ENCODE data around the gene GALNT9.

The GALNT9 gene

DNA sequence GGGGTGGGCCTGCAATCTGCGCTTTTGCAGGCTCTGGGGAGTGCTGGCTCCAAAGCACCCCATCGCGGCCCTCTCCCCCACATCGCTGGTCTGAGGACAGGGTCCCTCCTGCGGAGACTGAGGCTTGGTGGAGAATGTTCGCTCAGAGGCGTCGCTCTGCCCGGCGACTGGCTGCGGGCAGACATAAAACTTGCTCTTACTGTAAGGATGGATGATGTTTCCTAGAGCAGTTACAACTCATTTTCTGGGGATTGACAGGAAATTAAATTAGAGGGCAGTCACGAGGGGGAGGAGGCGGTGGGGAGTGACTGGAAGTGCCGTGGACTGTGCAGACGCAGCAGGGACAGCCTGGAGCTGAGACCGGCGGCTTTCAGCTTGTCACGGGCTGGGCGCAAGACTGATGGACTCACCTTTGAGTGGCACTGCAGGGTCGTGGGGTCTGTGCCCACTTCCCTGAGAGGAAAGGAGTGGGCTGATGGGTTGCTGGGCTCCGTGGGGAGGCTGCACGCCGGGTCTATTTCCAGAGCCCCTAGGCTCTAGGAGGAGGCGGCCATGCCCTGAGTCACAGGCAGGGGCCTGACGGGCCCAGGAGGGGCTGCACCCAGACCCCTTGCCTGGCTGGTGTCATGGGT, 152.4 kb downstream of the GALNT9 start:
- Histone ChIP-seq H3K4me2 (peak overlapping the region; percentile 71), H3K9ac (no peak overlapping the region), H3K27me3 (peaks cover 20% of the 10 kb centered on the region; the same call in 1 of the 2 replicates), H3K27ac (0 out of 2 replicates have a peak overlapping the region, but pooled peaks have one; percentile 34), H3K4me3 (no peak overlapping the region), H3K36me3 (no peaks in the 10 kb centered on the region), H3K9me3 (no peaks in the 10 kb centered on the region), H3K4me1 (peaks cover 100% of the 10 kb centered on the region), H4K20me1 (0 out of 2 replicates have a peak, but pooled peaks cover 5% of the 10 kb centered on the region)
- TF ChIP-seq Cebpa-rat (IDR thresholded peaks at IDR 0.05): no peak

- H3K4me2 ChIP-seq: peak overlapping the region; percentile 71
- no peak overlapping the region for H3K4me3 ChIP-seq
- H3K4me1 ChIP-seq: peaks cover 100% of the 10 kb centered on the region
- H3K9me3 ChIP-seq: no peaks in the 10 kb centered on the region
- no peak overlapping the region for H3K9ac ChIP-seq
- H3K27me3 ChIP-seq: peaks cover 20% of the 10 kb centered on the region; the same call in 1 of the 2 replicates
- no peak overlapping the region for H3K27ac ChIP-seq
- H3K36me3 ChIP-seq: no peaks in the 10 kb centered on the region
- TF ChIP-seq Cebpa-rat (IDR thresholded peaks at IDR 0.05): no peak
- 0 out of 2 replicates have a peak, but pooled peaks cover 10% of the 10 kb centered on the region for H4K20me1 ChIP-seq
These were observed 152.9 kb downstream of the GALNT9 start for GRCh38 chr12:132176385-132176919.

DNA sequence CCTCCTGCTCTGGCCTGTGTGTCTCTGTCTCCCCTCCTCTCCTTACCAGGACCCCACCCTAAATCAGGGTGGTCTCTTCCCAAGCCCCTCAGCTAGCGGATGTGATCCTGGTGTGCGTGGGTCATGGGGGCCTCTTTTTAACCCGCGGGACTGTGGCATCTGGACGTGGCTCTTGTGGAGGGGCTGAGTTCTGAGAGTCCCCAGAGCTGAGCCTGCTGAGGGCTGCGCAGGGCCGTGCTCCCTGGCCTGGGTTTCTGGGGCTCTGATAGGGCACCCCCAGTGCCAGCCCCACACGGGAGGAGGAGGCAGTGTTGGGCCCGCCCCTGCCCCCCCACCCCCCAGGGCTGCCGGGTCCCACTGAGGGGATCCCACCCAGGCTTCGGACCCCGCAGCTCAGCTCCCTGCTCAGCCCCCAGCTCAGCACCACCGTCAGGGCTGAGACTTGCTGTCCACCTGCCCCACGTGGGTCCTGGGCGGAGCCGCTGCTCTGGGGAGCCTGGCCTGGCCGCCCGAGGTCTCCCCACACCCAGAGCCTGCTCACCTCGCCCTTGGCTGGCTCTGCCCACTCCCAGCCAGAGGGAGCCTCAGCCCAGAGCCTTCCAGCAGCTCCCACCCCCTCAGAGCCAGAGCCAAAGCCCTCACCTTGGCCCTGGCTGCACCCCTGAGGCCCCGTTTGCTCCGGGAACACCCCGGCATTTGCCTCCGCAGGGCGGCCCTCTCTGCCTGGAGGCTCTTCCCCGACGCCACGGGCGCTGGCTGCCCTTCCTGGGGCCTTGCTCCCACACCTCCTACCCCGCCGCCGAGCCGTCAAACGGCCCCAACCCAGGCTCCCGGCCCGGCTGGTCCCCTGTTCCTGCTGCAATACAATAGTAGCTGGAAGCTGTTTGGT, 153.6 kb downstream of the GALNT9 start:
- no peak overlapping the region for H3K9ac ChIP-seq
- H3K27me3 ChIP-seq: peaks cover 20% of the 10 kb centered on the region; the same call in 1 of the 2 replicates
- no peaks in the 10 kb centered on the region for H3K9me3 ChIP-seq
- no peak overlapping the region for H3K27ac ChIP-seq
- 0 out of 2 replicates have a peak, but pooled peaks cover 12% of the 10 kb centered on the region for H4K20me1 ChIP-seq
- H3K4me1 ChIP-seq: peaks cover 100% of the 10 kb centered on the region
- H3K4me3 ChIP-seq: no peak overlapping the region
- no peaks in the 10 kb centered on the region for H3K36me3 ChIP-seq
- peak overlapping the region; percentile 94 for H3K4me2 ChIP-seq
- no peak for TF ChIP-seq Cebpa-rat (IDR thresholded peaks at IDR 0.05)

DNA sequence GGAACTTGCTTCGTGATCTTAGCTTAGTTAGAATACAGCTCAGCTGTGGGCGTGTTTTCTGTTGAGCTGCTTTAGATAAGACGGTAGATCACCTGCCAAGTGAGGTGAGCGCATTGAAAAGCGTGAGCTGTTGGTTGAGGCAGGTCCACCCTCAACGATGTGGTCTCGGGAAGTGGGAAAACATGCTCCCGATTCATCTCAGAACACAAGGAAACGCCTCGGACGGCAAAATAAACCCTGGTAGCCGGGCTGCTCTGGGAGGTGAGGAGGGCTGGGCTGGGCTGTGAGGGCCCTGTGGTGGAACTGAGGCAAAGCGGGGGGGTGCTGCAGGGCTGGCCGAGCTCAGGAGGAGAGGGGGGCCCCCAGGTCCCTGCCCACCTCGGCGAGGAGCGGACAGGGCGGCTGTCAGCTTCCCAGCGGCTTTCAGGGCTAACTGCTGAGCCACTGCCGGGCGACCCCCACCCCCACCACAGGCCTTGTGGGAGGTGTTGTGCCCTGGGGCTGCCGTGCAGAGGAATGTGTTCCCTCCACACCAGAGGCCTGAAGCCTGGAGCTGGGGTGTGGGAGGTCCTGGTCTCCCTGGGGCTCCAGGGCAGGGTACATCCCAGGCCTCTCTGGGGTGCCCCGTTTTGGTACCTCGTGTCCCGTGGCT, 154.4 kb downstream of the GALNT9 start:
- H3K27me3 ChIP-seq: peaks cover 20% of the 10 kb centered on the region; the same call in 1 of the 2 replicates
- H3K4me3 ChIP-seq: no peak overlapping the region
- TF ChIP-seq Cebpa-rat (IDR thresholded peaks at IDR 0.05): no peak
- H3K9me3 ChIP-seq: no peaks in the 10 kb centered on the region
- H4K20me1 ChIP-seq: 0 out of 2 replicates have a peak, but pooled peaks cover 12% of the 10 kb centered on the region
- H3K36me3 ChIP-seq: no peaks in the 10 kb centered on the region
- H3K27ac ChIP-seq: no peak overlapping the region
- peak overlapping the region; percentile 94 for H3K4me2 ChIP-seq
- no peak overlapping the region for H3K9ac ChIP-seq
- peaks cover 100% of the 10 kb centered on the region for H3K4me1 ChIP-seq

DNA sequence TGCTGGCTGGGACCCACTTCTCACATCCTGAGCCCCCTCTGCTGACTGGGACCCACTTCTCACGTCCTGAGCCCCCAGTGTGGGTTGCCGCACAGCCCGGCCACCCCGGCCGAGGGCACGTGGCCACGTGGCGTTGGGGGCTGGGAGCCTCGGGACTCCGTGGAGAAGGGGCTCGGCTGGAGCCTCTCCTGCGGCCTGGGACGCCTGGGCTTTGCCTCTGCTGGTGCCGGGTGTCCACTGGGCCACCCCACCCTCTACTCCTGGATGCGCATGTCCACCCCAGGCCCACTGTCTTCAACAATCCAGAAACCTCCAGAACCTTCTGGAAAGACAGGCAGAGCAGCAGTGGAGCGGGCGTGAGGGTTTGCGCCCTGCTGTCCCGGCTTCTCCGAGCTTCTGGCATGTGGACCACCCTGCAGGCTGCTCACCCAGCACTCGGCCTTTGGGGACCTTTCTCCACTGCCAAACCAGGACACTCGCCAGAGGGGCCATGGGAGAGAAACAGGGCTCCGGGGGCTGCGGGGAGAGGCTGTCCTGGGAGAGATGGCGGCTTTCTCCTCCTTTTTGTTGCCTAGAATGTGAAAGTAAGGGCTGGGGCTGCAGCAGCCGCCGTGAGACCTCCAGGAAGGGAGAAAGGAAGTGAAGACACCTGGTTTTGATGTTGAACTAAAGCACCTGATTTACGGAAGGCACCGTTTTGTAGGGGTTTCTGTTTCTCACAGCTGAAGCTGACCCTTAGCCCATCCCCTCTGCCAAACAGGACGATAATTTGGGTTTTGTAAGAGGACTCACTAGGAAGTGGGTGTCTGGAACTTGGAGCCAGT, 155.2 kb downstream of the GALNT9 start:
- Histone ChIP-seq H3K36me3 (no peaks in the 10 kb centered on the region), H3K4me3 (no peak overlapping the region; the same call in 1 of the 2 replicates), H3K27ac (no peak overlapping the region), H4K20me1 (0 out of 2 replicates have a peak, but pooled peaks cover 12% of the 10 kb centered on the region), H3K9ac (no peak overlapping the region), H3K27me3 (peaks cover 20% of the 10 kb centered on the region; the same call in 1 of the 2 replicates), H3K9me3 (no peaks in the 10 kb centered on the region), H3K4me1 (peaks cover 100% of the 10 kb centered on the region), H3K4me2 (peak overlapping the region; percentile 94)
- no peak for TF ChIP-seq Cebpa-rat (IDR thresholded peaks at IDR 0.05)

DNA sequence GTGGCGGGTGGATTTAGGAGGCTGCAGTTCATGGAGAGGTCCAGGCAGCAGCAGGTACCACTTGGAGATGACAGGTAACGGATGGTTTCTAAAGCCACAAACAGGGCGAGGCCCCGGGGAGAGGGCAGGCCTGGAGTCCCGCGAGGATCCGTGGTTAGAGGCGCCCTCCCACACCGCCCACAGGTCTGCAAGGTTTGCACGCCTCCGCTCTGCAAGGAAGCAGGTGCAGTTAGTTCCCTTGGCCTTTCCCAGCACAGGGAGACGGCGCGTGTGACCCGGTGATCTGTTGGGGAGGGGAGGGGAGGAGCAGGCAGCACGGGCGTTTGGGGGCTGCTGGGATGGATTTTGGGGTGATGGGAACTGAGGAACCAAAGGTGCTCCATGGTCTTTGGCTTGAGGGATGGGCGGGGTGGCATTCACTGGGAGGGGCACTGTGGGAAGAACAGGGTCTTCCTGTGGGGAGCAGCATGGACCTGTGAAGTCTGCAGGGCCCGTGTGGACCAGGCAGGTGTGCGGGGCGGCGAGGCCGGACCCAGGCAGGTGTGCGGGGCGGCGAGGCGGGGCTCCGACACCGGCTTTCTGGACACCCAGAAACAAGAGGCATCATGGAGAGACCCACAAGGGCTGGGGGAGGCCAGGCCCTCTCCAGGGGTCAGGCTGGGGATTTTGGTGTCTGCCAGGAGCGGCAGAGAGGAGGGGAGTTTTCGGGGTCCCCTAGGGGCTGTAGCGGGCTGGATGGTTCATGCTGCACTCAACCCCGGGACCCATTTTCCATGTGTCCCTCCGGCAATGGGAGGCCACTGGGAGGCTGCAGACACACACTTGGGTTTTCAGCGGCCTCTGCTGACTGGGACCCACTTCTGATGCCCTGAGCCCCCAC, 156.0 kb downstream of the GALNT9 start:
- no peak overlapping the region for H3K27ac ChIP-seq
- H3K4me2 ChIP-seq: peak overlapping the region; percentile 94
- TF ChIP-seq Cebpa-rat (IDR thresholded peaks at IDR 0.05): no peak
- H3K27me3 ChIP-seq: peaks cover 20% of the 10 kb centered on the region; the same call in 1 of the 2 replicates
- peak overlapping the region; percentile 45; the same call in 1 of the 2 replicates for H3K9ac ChIP-seq
- no peak overlapping the region; the same call in 1 of the 2 replicates for H3K4me3 ChIP-seq
- no peaks in the 10 kb centered on the region for H3K36me3 ChIP-seq
- H3K4me1 ChIP-seq: peaks cover 96% of the 10 kb centered on the region
- H3K9me3 ChIP-seq: no peaks in the 10 kb centered on the region
- 0 out of 2 replicates have a peak, but pooled peaks cover 12% of the 10 kb centered on the region for H4K20me1 ChIP-seq

GRCh38 chr12:132172619-132173018, 156.8 kb downstream of the GALNT9 start:
- peaks cover 20% of the 10 kb centered on the region; the same call in 1 of the 2 replicates for H3K27me3 ChIP-seq
- peak overlapping the region; percentile 45; the same call in 1 of the 2 replicates for H3K9ac ChIP-seq
- peaks cover 96% of the 10 kb centered on the region for H3K4me1 ChIP-seq
- 0 out of 2 replicates have a peak, but pooled peaks cover 12% of the 10 kb centered on the region for H4K20me1 ChIP-seq
- no peaks in the 10 kb centered on the region for H3K36me3 ChIP-seq
- H3K9me3 ChIP-seq: no peaks in the 10 kb centered on the region
- no peak for TF ChIP-seq Cebpa-rat (IDR thresholded peaks at IDR 0.05)
- H3K27ac ChIP-seq: no peak overlapping the region
- peak overlapping the region; percentile 94 for H3K4me2 ChIP-seq
- H3K4me3 ChIP-seq: no peak overlapping the region; the same call in 1 of the 2 replicates
